IMR-90 (cell line): Measurements from ENCODE around the gene TANGO6.

ENCODE experiments used
- BHLHE40 ChIP-seq: fragments of 150-350 bp; IDR thresholded peaks from 2 replicates; pipeline ENCODE4 v1.6.1; 2016; ENCODE audit warnings: mild to moderate bottlenecking, low read depth, low read length
- CEBPB ChIP-seq: IDR thresholded peaks from 2 replicates; pipeline ENCODE4 v1.6.1; 2012; ENCODE audit warnings: low read depth, low read length, improper control_type of control experiment
- MAFK ChIP-seq: IDR thresholded peaks from 2 replicates; pipeline ENCODE4 v1.6.1; 2012; ENCODE audit warnings: low read depth, low read length, improper control_type of control experiment
- MXI1 ChIP-seq: IDR thresholded peaks from 2 replicates; pipeline ENCODE4 v1.6.1; 2012; ENCODE audit warnings: low read depth, mild to moderate bottlenecking, low read length, moderate library complexity, borderline replicate concordance
- POLR2A ChIP-seq: IDR thresholded peaks from 2 replicates; pipeline ENCODE4 v1.6.1; 2012; ENCODE audit warnings: mild to moderate bottlenecking, low read depth, low read length
- RFX5 ChIP-seq: IDR thresholded peaks from 2 replicates; pipeline ENCODE4 v1.8.0; 2012; ENCODE audit warnings: low read depth, mild to moderate bottlenecking, low read length, moderate library complexity
- SMC3 ChIP-seq: fragments of 150-350 bp; IDR thresholded peaks from 2 replicates; pipeline ENCODE4 v1.6.1; 2016; ENCODE audit warnings: low read depth, mild to moderate bottlenecking, antibody characterized with exemption, low read length, moderate library complexity
- TF ChIP-seq, protein P1 (sequence below): conservative IDR thresholded peaks from 2 replicates; pipeline ENCODE4 v1.5.1; 2012; ENCODE audit warnings: mild to moderate bottlenecking, low read depth, low read length, improper control_type of control experiment
- TF ChIP-seq, protein P2 (sequence below): fragments of 150-350 bp; IDR thresholded peaks from 2 replicates; pipeline ENCODE4 v1.6.1; 2017; ENCODE audit warnings: mild to moderate bottlenecking, antibody characterized with exemption, low read length, low read depth
- TF ChIP-seq, protein P3 (sequence below): fragments of 150-350 bp; IDR thresholded peaks from 2 replicates; pipeline ENCODE4 v1.6.1; 2016; ENCODE audit warnings: low read depth, mild to moderate bottlenecking, low read length, moderate library complexity, borderline replicate concordance

DNA sequence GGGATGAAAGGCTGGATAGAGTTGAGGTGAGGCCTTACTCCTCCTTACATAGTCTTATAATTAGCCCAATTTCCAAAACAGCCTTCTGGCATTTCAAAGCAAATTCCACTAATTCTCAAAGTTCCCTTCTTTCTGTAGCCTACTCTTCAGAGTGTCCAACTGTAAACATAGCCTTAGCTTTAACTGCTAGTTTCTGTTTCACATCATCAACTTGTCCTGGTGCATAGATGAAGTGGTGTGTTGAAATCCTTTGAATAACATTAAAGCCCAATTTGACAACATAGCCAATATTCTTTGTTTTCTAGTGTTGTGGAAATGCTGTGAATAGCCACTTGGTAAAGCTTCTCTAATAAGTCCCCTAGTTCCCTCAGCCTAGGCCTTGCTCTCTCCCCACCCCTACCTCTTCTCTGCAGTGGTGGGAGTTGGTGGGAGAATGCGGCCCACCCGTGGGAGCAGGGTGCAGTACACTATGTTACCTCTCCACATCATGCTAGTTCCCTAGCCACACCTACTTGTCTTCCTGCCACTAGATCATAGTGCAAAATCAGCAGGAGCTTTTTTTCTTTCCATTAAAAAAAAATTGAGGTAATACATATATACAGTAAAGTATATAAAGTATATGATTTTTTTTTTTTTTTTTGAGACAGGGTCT, 135.1 kb downstream of the TANGO6 start:
- TF ChIP-seq, protein P1, sequence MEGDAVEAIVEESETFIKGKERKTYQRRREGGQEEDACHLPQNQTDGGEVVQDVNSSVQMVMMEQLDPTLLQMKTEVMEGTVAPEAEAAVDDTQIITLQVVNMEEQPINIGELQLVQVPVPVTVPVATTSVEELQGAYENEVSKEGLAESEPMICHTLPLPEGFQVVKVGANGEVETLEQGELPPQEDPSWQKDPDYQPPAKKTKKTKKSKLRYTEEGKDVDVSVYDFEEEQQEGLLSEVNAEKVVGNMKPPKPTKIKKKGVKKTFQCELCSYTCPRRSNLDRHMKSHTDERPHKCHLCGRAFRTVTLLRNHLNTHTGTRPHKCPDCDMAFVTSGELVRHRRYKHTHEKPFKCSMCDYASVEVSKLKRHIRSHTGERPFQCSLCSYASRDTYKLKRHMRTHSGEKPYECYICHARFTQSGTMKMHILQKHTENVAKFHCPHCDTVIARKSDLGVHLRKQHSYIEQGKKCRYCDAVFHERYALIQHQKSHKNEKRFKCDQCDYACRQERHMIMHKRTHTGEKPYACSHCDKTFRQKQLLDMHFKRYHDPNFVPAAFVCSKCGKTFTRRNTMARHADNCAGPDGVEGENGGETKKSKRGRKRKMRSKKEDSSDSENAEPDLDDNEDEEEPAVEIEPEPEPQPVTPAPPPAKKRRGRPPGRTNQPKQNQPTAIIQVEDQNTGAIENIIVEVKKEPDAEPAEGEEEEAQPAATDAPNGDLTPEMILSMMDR: no peak
- TF ChIP-seq, protein P2, sequence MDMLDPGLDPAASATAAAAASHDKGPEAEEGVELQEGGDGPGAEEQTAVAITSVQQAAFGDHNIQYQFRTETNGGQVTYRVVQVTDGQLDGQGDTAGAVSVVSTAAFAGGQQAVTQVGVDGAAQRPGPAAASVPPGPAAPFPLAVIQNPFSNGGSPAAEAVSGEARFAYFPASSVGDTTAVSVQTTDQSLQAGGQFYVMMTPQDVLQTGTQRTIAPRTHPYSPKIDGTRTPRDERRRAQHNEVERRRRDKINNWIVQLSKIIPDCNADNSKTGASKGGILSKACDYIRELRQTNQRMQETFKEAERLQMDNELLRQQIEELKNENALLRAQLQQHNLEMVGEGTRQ: no peak
- TF ChIP-seq, protein P3, sequence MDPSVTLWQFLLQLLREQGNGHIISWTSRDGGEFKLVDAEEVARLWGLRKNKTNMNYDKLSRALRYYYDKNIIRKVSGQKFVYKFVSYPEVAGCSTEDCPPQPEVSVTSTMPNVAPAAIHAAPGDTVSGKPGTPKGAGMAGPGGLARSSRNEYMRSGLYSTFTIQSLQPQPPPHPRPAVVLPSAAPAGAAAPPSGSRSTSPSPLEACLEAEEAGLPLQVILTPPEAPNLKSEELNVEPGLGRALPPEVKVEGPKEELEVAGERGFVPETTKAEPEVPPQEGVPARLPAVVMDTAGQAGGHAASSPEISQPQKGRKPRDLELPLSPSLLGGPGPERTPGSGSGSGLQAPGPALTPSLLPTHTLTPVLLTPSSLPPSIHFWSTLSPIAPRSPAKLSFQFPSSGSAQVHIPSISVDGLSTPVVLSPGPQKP: no peak
- TF ChIP-seq CEBPB (no peak), POLR2A (no peak), RFX5 (no peak), MXI1 (no peak), SMC3 (no peak), MAFK (no peak), BHLHE40 (no peak)
